ENCODE results near the gene CLIP1. TPM values are rescaled to one million over a fixed set of nuclear protein-coding genes. Genes with fewer than 3 reads are reported as not detected.

Gene CLIP1
- total and polyA plus RNA-seq, 2 of the 8 experiments (the other 6 are each of a cell fraction or from before 2014, with no cell fraction given), result 19.0 to 27.6 TPM

GRCh38 chr12:122250047-122250446 is 172.4 kb downstream of the CLIP1 start (continued):
- no peak for TF ChIP-seq CHD7 (IDR thresholded peaks at IDR 0.05; ENCODE audit: insufficient replicate concordance, low read length)
- no peak for TF ChIP-seq GTF2F1 (IDR thresholded peaks at IDR 0.05; ENCODE audit: borderline replicate concordance, low read depth, low read length)
- TF ChIP-seq EZH2 (IDR thresholded peaks at IDR 0.05; ENCODE audit: low read depth, low read length, severe bottlenecking), result no peak
- TF ChIP-seq NANOG (IDR thresholded peaks at IDR 0.05; ENCODE audit: insufficient read depth, low read depth, low read length, poor library complexity, severe bottlenecking), result no peak
- TF ChIP-seq JUND (IDR thresholded peaks at IDR 0.05; ENCODE audit: low read length), result no peak
- no peak for TF ChIP-seq SIX5 (IDR thresholded peaks at IDR 0.05; ENCODE audit: low read depth, low read length)

All from H1 (cell line).